HG03039 (cell line): Measurements from ENCODE around the gene KLKB1.
"Not testable (repeated sequence)": the region's sequence is repeated elsewhere in the genome, so short reads cannot be mapped to it uniquely, and the experiment has no call there.

Experiments
- ATAC-seq: cut with Tn5 transposase; IDR thresholded peaks from one replicate; pipeline ENCODE4 v1.9.1; 2021; ENCODE audit warnings: mild to moderate bottlenecking, moderate library complexity; ENCODE audit not compliant: unreplicated experiment

KLKB1 gene

GRCh38 chr4:186264660-186265059 is 37.4 kb downstream of the KLKB1 start:
- no peak for ATAC-seq

GRCh38 chr4:186265250-186265649 is 37.9 kb downstream of the KLKB1 start:
- not testable (repeated sequence) for ATAC-seq

- no peak for ATAC-seq
Observed at GRCh38 chr4:186265683-186266652, 38.7 kb downstream of the KLKB1 start, which contains the start of gene F11. Gene F11, plus strand, starts transcription at chr4:186266189. Its CDS starts 948 bp downstream, at chr4:186267137.

GRCh38 chr4:186266729-186267456 is 39.6 kb downstream of the KLKB1 start:
- no peak for ATAC-seq

- ATAC-seq = no peak
Observed at GRCh38 chr4:186271081-186271678, 43.9 kb downstream of the KLKB1 start.

- ATAC-seq = no peak
Observed at GRCh38 chr4:186272699-186273391, 45.5 kb downstream of the KLKB1 start.

- not testable (repeated sequence) for ATAC-seq
Observed at GRCh38 chr4:186273392-186273789, 46.1 kb downstream of the KLKB1 start.

- no peak for ATAC-seq
Observed at GRCh38 chr4:186283311-186283710, 56.0 kb downstream of the KLKB1 start.

GRCh38 chr4:186285147-186285546 is 57.8 kb downstream of the KLKB1 start:
- ATAC-seq = no peak

- no peak for ATAC-seq
Observed at GRCh38 chr4:186286581-186286980, 59.3 kb downstream of the KLKB1 start.

GRCh38 chr4:186291256-186291890 is 64.1 kb downstream of the KLKB1 start:
- ATAC-seq = no peak

GRCh38 chr4:186294160-186294559 is 66.9 kb downstream of the KLKB1 start:
- no peak for ATAC-seq

- no peak for ATAC-seq
Observed at GRCh38 chr4:186296481-186296880, 69.2 kb downstream of the KLKB1 start.

- ATAC-seq = no peak
Observed at GRCh38 chr4:186297013-186297645, 69.8 kb downstream of the KLKB1 start.

GRCh38 chr4:186298031-186298647 is 70.8 kb downstream of the KLKB1 start:
- no peak for ATAC-seq

GRCh38 chr4:186299291-186299690 is 72.0 kb downstream of the KLKB1 start:
- ATAC-seq = no peak

- ATAC-seq = no peak
Observed at GRCh38 chr4:186300659-186301390, 73.5 kb downstream of the KLKB1 start.

- no peak for ATAC-seq
Observed at GRCh38 chr4:186304216-186304615, 76.9 kb downstream of the KLKB1 start.
